NCI-H1436 (cell line): ENCODE results near the gene MOGAT1.
"Not testable (repeated sequence)": the region's sequence is repeated elsewhere in the genome, so short reads cannot be mapped to it uniquely, and the experiment has no call there.

Experiments used
- DNase-seq: peaks from one replicate; lab custom pipeline; 2025; lab: John Stamatoyannopoulos, UW

MOGAT1 gene

DNA sequence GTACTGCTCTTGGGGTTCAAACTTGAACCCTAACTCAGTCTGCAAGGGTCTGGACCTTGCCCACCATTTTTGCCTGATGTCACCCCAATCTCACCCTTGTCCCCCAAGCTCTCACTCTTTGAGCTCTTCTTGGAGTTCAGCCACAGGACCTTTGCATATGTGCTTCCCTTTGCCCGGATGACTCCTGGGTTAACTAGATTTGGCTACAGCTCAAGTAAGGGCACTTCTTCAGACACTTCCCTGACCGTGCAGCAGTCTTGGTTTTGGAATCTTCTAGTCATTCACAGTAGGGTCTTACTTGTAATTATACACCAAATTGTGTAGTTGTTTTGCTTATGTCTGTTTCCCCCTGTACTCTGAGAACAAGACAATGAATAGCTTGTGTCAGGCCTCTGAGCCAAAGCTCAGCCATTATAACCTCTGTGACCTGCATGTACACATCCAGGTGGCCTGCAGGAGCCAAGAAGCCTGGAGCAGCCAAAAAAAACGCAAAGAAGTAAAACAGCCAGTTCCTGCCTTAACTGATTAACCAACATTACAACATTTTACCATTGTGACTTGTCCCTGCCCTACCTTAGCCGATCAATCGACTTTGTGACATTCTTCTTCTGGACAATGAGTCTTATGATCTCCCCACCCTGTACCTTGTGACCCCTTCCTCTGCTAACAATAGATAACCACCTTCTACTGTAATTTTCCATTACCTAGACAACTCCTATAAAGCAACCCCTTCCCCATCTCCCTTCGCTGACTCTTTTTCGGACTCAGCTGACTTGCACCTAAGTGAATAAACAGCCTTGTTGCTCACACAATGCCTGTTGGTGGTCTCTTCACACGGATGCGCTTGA lies 1.0 kb upstream of the MOGAT1 start:
- no peak for DNase-seq

DNA sequence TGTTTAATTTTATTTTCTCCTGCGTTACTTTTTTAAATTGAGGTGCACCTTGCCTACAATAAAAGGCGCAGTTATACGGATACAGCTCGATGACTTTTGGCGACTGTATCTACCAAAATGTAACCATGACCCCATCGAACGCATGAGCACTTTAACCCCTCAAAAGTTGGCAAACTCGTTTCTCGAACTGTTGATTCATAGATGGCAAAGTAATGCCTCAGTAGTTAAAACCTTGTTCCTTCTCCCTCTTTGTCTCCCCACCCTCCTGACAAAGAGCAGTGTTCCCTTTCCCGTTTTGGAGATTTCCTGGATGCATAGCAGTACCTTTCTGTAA lies 577 bp downstream of the MOGAT1 start:
- no peak for DNase-seq

DNA sequence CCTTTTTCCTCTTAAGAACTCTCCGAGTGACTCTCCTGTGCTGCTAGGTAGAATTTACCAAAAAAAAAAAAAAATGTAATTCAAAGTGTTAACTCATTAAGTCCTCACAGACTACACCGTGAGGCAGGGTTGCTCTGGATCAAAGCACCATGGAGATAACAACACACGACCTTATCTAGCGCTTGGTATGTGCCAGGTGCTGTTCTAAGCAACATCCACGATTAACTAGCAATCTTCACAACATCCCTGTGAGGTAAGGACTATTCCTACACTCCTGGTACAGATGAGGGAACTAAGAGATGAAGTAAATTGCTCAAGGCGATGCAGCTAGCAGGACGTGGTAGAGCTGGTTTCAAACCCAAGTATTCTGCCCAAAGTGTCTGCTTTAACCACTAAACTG lies 1.8 kb downstream of the MOGAT1 start:
- DNase-seq = no peak

DNA sequence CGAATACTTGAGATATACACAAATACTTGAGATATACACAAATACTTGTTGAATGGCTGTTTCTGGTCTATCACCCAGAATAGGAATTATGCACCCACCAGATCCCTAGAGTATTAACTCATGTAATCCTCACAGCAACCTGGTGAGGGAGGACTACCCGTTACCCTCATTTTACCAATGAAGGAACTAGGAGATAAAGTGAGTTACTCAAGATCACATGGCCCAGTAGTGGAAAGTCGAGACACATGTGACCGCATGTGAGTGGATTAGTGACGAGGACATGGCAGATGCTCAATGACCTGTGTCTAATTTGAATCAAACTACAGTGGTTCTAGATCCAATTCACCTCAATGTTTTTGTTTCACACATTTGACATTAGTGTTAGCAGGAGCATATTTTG lies 2.4 kb downstream of the MOGAT1 start:
- no peak for DNase-seq

DNA sequence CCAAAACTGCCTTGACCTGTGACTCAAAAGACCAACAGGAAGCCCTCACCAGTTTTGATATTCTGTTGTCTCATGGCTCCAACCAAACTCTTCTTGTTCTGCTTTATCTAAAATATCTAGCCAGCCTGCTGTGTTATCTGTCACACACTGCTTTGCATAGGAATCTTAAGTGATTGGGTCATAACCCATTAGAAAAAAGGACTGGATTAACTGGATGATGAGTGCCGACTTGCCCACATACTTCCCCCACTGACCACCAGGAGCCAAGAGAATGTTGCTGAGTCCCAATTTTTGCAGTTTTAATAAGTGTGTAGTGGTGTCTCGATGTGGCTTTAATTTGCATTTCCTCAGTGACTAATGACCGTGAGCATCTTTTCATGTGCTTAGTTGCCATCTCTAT lies 6.5 kb downstream of the MOGAT1 start:
- DNase-seq = no peak

DNA sequence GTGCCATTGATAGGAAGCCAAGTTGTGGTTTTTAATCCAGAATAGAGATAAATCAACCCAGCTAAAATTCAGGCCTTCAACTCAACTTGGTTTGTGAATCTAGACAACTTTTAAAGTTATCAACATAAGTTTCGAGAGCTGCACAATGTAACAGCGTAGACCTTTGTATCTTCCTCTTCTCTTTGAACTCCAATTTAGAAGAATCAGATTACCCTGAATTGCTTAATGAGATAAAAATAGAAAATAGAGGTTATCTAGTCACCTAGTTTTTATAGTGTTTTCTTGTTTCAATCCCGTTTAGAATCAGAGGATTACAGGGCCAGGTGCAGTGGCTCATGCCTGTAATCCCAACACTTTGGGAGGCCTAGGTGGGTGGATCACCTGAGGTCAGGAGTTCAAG lies 12.3 kb downstream of the MOGAT1 start:
- DNase-seq = no peak

DNA sequence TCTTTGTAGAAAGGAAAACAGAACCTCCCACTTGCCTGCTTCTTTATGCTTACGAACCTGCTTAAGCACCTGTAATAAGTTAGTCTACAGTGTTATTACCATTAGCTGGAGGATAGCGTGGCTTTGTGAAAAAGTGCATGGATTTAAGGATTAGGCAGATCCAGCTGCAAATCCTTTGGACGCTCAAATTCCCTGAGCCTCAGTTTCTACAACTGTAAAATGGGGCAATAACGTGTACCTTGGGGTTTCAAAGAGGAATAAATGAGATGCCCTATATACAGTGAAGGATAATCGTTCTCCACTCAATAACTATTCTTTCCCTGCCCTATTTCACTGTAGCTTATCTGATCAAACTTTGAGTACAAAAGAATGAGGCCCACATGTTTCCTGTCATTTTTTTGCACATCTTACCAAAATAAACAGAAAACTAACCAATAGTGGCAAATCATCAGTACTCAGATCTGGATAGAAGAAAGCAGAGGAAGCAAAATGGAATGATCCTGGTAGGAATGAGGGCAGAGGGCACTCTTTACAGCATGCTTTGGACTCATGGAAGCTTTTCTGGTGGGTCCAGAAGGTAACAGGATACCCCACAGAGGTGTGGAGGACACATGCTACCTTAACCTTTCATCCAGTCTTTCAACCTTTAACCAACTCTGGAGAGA lies 14.8 kb downstream of the MOGAT1 start:
- DNase-seq = no peak

DNA sequence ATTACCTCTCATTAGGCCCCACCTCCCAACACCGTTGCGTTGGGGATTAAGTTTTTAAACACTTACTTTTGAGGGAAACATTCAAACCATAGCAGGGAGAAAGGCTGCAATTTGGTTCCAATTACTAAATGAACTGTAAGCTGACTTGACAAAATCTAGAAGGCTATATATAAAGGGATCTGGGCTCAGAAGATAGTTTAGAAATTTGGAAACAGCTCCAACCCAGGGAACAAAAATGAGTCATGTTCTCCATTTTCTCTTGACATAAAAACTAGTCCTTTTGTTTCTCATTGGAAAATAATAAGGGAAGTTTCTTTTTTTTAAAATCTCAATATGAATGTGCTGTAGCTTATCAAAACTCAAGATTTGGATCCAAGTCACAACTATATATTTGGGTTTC lies 17.5 kb downstream of the MOGAT1 start:
- no peak for DNase-seq

DNA sequence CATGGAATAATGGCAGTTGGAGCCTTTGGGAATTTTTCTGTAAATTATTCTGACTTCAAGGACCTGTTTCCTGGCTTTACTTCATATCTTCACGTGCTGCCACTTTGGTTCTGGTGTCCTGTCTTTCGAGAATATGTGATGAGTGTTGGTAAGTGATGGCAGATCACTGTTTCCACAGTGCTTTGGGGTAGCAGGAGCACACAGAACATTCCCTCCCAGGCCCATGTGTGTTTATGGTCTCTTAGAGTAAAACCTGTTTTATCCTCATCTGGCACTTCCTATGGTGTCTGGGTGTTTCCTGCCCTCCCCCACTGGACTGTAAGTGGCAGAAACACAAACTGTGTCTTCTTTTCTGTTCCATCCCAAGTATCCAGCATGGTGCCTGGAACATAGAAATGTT lies 17.9 kb downstream of the MOGAT1 start:
- no peak for DNase-seq

DNA sequence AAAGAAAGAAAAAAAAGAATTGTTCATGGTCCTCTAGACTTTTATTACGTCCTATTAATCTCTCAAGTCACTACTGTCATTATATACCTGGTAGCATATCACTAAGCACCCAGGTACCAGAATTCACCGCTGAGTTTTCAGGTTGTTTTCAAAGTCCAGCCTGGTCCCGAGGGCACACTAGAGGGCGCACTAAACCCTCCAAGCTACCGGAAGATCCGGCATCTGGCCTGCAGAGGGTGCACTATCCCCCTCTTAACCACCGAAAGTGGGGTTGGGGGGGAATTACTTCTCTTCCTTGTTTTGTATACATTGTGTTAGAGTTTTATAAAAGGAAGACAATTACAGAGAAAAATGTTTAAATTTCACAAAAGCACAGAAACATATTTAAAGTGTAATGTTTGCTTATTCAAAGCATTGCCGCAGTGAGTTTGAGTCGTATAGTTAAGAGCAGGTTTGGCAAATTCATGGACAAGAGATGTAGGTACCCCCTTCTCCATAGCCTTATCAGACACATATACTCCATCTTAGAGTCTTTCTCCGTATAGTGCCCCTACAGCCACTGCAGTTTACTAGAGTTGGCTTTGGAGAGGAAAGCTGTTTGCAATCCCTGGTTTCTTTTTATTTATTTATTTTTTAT lies 19.2 kb downstream of the MOGAT1 start:
- peak; percentile 73 for DNase-seq

DNA sequence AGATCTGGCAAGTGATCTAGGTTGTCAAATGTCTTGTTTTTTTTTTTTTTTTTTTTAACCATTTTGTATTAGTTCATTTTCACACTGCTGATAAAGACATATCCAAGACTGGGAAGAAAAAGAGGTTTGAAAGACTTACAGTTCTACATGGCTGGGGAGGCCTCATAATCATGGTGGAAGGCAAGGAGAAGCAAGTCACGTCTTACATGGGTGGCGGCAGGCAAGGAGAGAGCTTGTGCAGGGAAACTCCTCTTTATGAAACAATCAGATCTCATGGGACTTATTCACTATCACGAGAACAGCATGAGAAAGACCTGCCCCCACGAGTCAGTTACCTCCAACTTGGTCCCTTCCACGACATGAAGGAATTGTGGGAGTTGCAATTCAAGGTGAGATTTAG lies 22.0 kb downstream of the MOGAT1 start:
- DNase-seq = not testable (repeated sequence)

DNA sequence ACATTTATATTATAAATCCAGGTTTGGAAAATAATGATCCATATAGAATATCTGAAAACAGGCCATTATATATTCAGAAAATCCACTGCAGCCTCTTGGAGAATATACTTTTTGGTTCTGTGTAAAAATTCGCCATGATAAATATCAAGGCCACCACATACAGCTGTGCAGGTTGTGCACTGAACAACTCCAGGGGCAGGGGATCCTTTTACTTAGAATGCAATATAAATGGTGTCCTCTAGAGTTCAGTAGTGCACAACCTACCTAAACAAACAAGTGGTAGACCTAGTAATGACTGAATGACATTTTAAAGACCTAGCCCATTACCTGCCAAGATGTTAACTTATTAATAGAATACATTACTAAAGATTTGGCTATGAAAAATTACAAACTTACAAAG lies 22.4 kb downstream of the MOGAT1 start:
- DNase-seq = no peak

DNA sequence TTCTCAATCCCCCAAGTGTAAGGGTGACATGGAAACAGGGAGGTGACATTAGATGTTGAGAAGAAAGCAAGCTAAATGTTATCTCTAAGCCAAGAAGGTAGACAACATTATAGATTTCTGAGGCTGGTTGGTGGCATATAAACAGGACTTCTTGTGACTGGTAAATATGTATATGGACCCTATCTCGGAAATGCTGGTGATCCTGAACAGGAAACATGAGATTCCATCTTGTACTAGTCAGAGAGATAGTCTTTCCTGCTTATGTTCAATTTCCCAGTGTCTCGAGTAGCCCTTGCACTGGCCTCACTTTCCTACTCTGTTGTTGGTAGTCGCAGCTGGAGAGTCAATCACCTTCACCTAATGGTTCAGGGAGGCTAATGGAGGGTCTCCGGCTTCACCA lies 26.8 kb downstream of the MOGAT1 start:
- DNase-seq = no peak

DNA sequence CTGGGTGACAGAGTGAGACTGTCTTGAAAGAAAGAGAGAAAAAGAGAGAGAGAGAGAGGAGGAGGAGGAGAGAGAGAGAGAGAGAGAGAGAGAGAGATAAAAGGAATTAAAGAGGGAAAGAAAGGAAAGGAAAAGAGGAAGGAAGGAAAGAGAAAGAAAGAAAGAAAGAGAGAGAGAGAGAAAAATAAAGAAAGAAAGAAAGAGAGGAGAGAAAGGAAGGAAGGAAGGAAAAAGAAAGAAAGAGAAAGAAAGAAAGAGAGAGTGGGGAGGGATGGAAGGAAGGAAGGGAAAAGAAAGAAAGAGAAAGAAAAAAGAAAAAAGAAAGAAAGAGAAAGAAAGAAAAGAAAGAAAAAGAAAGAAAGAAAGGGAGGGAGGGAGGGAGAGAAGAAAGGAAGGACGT lies 29.8 kb downstream of the MOGAT1 start:
- DNase-seq = no peak

DNA sequence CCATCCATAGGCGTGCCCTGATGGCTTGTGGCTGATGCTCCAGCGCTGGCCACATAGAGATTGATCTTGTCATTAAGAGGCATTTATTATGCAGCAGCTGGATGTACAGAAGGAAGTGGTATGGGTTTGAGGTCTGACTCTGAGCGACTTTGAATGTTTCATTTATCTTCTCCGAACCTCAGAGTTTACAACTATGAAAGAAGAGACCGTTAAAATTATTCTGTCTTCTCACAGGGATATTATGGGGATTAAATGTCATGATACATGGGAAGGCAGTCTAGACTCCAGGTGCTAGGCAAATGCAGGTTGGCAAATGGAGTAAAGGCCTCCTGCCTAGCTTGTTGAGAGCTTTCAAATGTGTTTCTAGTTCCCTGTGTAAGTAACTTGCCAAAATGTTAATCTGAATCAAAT lies 30.3 kb downstream of the MOGAT1 start:
- no peak for DNase-seq

DNA sequence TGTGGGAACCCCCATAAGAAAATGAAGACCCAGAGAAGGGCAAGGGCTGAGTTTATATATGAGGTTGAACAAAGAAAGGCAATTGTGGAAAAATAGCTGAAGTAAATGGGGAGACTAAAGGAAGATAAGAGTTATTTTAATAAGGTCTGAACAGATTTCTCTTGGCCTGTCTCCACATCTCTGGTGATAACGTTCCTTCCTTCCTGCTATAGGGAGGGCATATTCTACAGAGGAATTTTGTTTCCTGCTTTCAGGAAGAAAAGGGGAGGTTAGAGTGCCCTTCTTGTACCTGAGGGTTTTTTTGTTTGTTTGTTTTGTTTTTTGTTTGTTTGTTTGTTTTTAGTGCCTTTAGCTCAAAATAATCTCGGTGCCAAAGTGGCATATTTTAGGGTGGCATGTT lies 31.6 kb downstream of the MOGAT1 start:
- DNase-seq = no peak

DNA sequence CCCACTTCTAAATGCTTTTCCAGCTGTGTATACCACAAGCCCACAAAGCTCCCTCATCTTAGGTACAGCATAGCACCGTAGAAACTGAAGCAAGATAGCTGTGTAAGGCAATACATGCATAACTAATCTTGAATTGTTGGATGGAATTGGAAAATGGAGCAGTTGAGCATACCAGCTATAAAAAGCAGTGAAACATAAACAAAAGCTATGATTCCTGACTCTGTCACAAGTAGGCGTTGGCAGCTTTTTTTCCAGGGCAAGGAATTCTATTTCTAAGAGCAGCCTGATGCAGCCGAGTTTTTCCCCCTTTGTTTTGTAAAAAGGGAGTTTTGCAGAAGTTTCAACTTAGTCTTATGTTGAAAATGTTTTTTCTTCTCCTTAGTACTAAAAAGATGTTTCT lies 32.4 kb downstream of the MOGAT1 start:
- no peak for DNase-seq

DNA sequence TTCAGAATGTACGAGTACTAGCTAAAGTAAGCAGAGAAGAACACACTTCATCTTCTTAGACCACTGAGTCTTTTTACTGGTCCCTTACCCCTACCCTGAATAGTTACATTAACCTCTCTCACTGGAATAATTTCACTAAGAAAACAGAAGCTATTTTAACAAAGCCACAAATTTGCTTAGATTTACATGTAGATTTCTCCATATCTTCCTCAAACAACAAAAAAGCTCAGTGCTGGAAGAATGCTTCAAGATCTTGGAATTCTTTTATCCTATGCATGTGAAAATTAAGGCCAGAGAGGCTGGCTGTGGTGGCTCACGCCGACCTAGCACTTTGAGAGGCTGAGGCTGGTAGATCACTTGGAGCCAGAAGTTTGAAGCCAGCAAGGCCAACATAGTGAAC lies 35.2 kb downstream of the MOGAT1 start:
- no peak for DNase-seq

DNA sequence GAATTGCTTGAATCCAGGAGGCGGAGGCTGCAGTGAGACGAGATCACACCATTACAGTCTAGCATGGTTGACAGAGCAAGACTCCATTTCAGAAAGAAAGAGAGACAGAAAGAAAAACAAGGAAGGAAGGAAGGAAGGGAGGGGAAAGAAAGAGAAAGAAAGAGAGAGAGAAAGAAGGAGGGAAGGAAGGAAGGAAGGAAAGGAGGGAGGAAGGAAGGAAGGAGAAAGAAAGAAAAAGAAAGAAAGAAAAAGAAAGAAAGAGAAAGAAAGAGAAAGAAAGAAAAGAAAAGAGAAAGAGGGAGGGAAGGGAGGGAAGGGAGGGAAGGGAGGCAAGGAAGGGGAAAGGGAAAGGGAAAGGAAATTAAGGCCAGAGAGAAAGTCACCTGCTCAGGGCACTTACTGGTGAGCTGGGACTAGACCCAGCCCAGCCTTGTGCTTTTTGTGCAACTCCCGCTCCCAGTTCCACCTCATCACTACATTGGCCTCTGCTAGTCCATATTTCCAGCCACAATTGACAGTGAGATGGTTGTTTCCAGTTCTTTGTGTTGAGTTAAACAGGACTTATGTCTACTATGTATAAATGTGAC lies 35.7 kb downstream of the MOGAT1 start:
- DNase-seq = no peak

DNA sequence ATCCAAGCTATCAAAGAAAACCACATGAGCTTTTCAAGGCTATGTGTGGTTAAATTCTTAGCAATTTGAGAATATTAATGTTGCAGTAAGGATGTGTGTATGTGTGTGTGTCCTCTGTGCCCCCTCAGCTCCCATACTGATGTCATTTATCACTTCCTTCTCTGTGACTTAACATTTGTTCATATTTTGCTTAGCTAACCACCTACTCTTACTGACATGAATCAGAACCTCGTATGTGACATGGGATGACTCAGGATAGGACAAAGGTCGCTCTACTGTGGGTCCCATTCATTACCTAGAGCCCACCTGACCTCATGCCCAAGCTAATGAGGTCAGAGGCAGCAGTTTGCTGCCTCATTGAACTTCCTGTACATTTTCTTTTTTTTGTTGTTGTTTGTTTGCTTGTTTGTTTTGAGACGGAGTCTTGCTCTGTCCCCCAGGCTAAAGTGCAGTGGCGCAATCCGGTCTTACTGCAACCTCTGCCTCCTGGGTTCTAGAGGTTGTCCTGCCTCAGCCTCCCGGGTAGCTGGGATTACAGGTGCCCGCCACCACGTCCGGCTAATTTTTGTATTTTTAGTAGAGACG lies 36.3 kb downstream of the MOGAT1 start:
- DNase-seq = no peak

DNA sequence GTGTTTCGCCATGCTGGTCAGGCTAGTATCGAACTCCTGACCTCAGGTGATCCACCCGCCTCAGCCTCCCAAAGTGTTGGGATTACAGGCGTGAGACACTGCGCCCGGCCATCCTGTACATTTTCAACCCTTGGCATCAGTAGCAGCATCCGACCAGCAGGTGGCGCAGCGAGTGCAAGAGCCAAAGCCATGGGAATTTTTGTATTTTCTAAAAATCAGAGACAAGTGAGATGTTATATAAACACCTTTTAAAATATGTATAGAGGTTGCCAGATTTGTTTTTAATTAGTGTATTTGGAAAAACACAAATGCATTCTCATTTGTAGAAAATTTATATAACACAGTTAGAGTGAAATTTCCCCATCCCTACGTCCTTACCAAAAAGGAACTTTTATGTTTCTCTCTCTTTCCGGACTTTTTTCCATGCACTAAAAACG lies 36.8 kb downstream of the MOGAT1 start:
- DNase-seq = peak; percentile 52

DNA sequence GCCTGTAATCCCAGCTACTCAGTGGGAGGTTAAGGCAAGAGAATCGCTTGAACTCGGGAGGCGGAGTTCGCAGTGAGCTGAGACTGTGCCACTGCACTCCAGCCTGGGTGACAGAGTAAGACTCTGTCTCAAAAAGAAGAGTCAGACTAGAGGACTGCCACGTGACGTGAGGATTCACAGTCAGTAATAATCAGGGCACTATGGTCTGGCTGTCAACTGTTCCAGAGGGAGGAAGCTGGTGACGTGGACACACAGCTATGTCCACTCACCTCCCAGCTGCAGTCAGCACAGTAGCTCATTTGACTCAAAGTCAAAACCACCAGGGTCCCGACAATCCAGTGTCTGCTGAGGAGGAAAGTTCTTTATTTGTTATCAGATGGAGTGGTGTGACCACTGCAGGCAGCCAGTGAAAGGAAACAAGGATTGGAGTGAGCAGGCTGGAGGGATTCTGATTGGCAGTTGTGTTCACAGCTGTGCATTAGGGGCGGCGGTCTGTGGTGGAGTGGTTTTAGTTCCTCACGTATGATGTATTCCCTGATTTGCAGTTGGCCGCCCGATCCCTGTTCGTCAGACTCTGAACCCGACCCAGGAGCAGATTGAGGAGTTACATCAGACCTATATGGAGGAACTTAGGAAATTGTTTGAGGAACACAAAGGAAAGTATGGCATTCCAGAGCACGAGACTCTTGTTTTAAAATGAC lies 37.9 kb downstream of the MOGAT1 start:
- DNase-seq = no peak
